Neural progenitor cell (in vitro differentiated cells): Measurements from ENCODE around the gene FAM107A. TPM values are rescaled to one million over a fixed set of nuclear protein-coding genes. Genes with fewer than 3 reads are reported as not detected.
"Not testable (repeated sequence)": the region's sequence is repeated elsewhere in the genome, so short reads cannot be mapped to it uniquely, and the experiment has no call there.

Experiments
- DNase-seq: peaks from one replicate; pipeline ENCODE4 v3.0.0-alpha.2; 2016; ENCODE audit warnings: low spot score
- H2AFZ ChIP-seq: fragments of 200-600 bp; sonication (generic); replicated peaks from 2 replicates; pipeline ENCODE4 v1.6.1; 2016; ENCODE audit warnings: antibody characterized with exemption
- H3F3A ChIP-seq: fragments of 200-600 bp; sonication (generic); 2 replicates; pipeline ENCODE4 v1.6.1; 2016; ENCODE audit warnings: antibody characterized with exemption, low read depth
- H3K27ac ChIP-seq: fragments of 200-600 bp; sonication (generic); 2 replicates; pipeline ENCODE4 v1.5.1; 2016; ENCODE audit warnings: mild to moderate bottlenecking
- H3K27me3 ChIP-seq: fragments of 200-600 bp; sonication (generic); 2 replicates; pipeline ENCODE4 v1.6.1; 2016; ENCODE audit warnings: mild to moderate bottlenecking, moderate library complexity
- H3K36me3 ChIP-seq: fragments of 200-600 bp; sonication (generic); 2 replicates; pipeline ENCODE4 v1.5.1; 2016
- H3K4me1 ChIP-seq: fragments of 200-600 bp; sonication (generic); 2 replicates; pipeline ENCODE4 v1.6.1; 2016; ENCODE audit warnings: mixed run types
- H3K4me2 ChIP-seq: fragments of 200-600 bp; sonication (generic); 2 replicates; pipeline ENCODE4 v1.6.1; 2016
- H3K4me3 ChIP-seq: fragments of 200-600 bp; sonication (generic); 2 replicates; pipeline ENCODE4 v1.5.1; 2016
- H3K79me2 ChIP-seq: fragments of 200-600 bp; sonication (generic); 2 replicates; pipeline ENCODE4 v1.6.1; 2016; ENCODE audit warnings: low read depth
- H3K9ac ChIP-seq: fragments of 200-600 bp; sonication (generic); 2 replicates; pipeline ENCODE4 v1.6.1; 2016
- H3K9me3 ChIP-seq: fragments of 200-600 bp; sonication (generic); 2 replicates; pipeline ENCODE4 v1.5.1; 2016; ENCODE audit warnings: low read depth
- H4K20me1 ChIP-seq: fragments of 200-600 bp; sonication (generic); 2 replicates; pipeline ENCODE4 v1.6.1; 2016; ENCODE audit warnings: low read depth
- H3K27ac Mint-ChIP-seq: 3 replicates; pipeline ENCODE4 v1.8.0; 2021; ENCODE audit warnings: mixed read lengths
- H3K27me3 Mint-ChIP-seq: 2 replicates; pipeline ENCODE4 v1.8.0; 2022; ENCODE audit warnings: low read depth, mild to moderate bottlenecking, inconsistent platforms, moderate library complexity, mixed read lengths; ENCODE audit not compliant: insufficient read depth
- H3K36me3 Mint-ChIP-seq: 3 replicates; pipeline ENCODE4 v1.8.0; 2021; ENCODE audit warnings: mixed read lengths
- H3K4me1 Mint-ChIP-seq: 3 replicates; pipeline ENCODE4 v1.8.0; 2021; ENCODE audit warnings: mixed read lengths
- H3K4me3 Mint-ChIP-seq: 3 replicates; pipeline ENCODE4 v1.8.0; 2021; ENCODE audit warnings: mild to moderate bottlenecking, moderate library complexity, mixed read lengths
- H3K9me3 Mint-ChIP-seq: 3 replicates; pipeline ENCODE4 v1.8.0; 2020; ENCODE audit warnings: mixed read lengths
- CTCF ChIP-seq: fragments of 200-600 bp; sonication (generic); IDR thresholded peaks from 2 replicates; pipeline ENCODE4 v1.5.1; 2017; ENCODE audit warnings: antibody characterized with exemption, mild to moderate bottlenecking
- EZH2 ChIP-seq: fragments of 200-600 bp; sonication (generic); IDR thresholded peaks from 2 replicates; pipeline ENCODE4 v1.6.1; 2017; ENCODE audit warnings: antibody characterized with exemption, mild to moderate bottlenecking, moderate library complexity
- EZH2phosphoT487 ChIP-seq: fragments of 200-600 bp; sonication (generic); IDR thresholded peaks from 2 replicates; pipeline ENCODE4 v1.6.1; 2017; ENCODE audit warnings: antibody characterized with exemption
- total RNA-seq: library from RNA; depleted of rRNA; stranded (reverse); fragments of >200 nt; gene quantifications from 2 replicates; pipeline ENCODE4 v1.2.3, GENCODE V29; 2015; ENCODE audit warnings: low replicate concordance

The FAM107A gene
- total RNA-seq, 1 donor from 2014 or later, result 0.11 TPM

- H3F3A ChIP-seq, result peaks cover 7% of the 10 kb centered on the region
- Mint-ChIP-seq H3K27me3 (peaks cover 2% of the 10 kb centered on the region), H3K4me3 (no peak overlapping the region), H3K27ac (no peak overlapping the region), H3K4me1 (peaks cover 48% of the 10 kb centered on the region), H3K9me3 (peaks cover 3% of the 10 kb centered on the region), H3K36me3 (peaks cover 2% of the 10 kb centered on the region)
- no peak overlapping the region for H3K27ac ChIP-seq
- no peaks in the 10 kb centered on the region for H3K27me3 ChIP-seq
- no peaks in the 10 kb centered on the region for H4K20me1 ChIP-seq
- TF ChIP-seq EZH2, result no peak
- no peak for TF ChIP-seq CTCF
- no peak for TF ChIP-seq EZH2phosphoT487
- DNase-seq, result no peak
- H3K4me1 ChIP-seq, result peaks cover 3% of the 10 kb centered on the region
- H3K9ac ChIP-seq, result no peak overlapping the region
- no peak overlapping the region for H3K4me2 ChIP-seq
- H2AFZ ChIP-seq, result no peak overlapping the region
- no peaks in the 10 kb centered on the region for H3K36me3 ChIP-seq
- no peaks in the 10 kb centered on the region for H3K79me2 ChIP-seq
- no peaks in the 10 kb centered on the region for H3K9me3 ChIP-seq
- H3K4me3 ChIP-seq, result no peak overlapping the region
Measured at GRCh38 chr3:58528629-58529028, 48.6 kb downstream of the FAM107A start.

GRCh38 chr3:58527440-58527839, 49.8 kb downstream of the FAM107A start:
- Histone ChIP-seq H3K4me1 (peaks cover 15% of the 10 kb centered on the region), H3F3A (peaks cover 19% of the 10 kb centered on the region)
- H3K27ac ChIP-seq, H3K9me3 ChIP-seq, H2AFZ ChIP-seq, H3K36me3 Mint-ChIP-seq, H3K27me3 ChIP-seq, H3K36me3 ChIP-seq, DNase-seq, H3K4me3 Mint-ChIP-seq, H3K79me2 ChIP-seq, H3K9me3 Mint-ChIP-seq, H3K4me2 ChIP-seq, H3K27me3 Mint-ChIP-seq, H4K20me1 ChIP-seq, H3K27ac Mint-ChIP-seq, H3K4me3 ChIP-seq, H3K9ac ChIP-seq: not testable (repeated sequence)
- peaks cover 51% of the 10 kb centered on the region for H3K4me1 Mint-ChIP-seq

GRCh38 chr3:58526515-58526957, 50.7 kb downstream of the FAM107A start:
- Mint-ChIP-seq H3K36me3 (peaks cover 2% of the 10 kb centered on the region), H3K27me3 (peaks cover 6% of the 10 kb centered on the region), H3K4me3 (no peak overlapping the region), H3K4me1 (peaks cover 60% of the 10 kb centered on the region), H3K27ac (no peak overlapping the region), H3K9me3 (peaks cover 3% of the 10 kb centered on the region)
- H3K27me3 ChIP-seq, result no peaks in the 10 kb centered on the region
- H3K4me3 ChIP-seq, result no peak overlapping the region
- H3K4me1 ChIP-seq, result peaks cover 24% of the 10 kb centered on the region
- no peak for DNase-seq
- H4K20me1 ChIP-seq, result peaks cover 11% of the 10 kb centered on the region
- H2AFZ ChIP-seq, result no peak overlapping the region
- H3F3A ChIP-seq, result peaks cover 28% of the 10 kb centered on the region
- H3K9me3 ChIP-seq, result no peaks in the 10 kb centered on the region
- no peak for TF ChIP-seq EZH2phosphoT487
- TF ChIP-seq EZH2, result no peak
- TF ChIP-seq CTCF, result no peak
- no peak overlapping the region for H3K4me2 ChIP-seq
- no peak overlapping the region for H3K27ac ChIP-seq
- no peak overlapping the region for H3K9ac ChIP-seq
- H3K79me2 ChIP-seq, result no peaks in the 10 kb centered on the region
- no peaks in the 10 kb centered on the region for H3K36me3 ChIP-seq

- H3K79me2 ChIP-seq, result no peaks in the 10 kb centered on the region
- H3K9me3 ChIP-seq, result no peaks in the 10 kb centered on the region
- H3K4me1 Mint-ChIP-seq, result peaks cover 71% of the 10 kb centered on the region
- H3K9me3 Mint-ChIP-seq, result peaks cover 3% of the 10 kb centered on the region
- H3K9ac ChIP-seq, result no peak overlapping the region
- H3K4me3 ChIP-seq, result no peak overlapping the region
- H3K36me3 ChIP-seq, result no peaks in the 10 kb centered on the region
- DNase-seq, result no peak
- H3K27ac Mint-ChIP-seq, result no peak overlapping the region
- H3K36me3 Mint-ChIP-seq, result peaks cover 2% of the 10 kb centered on the region
- H3K4me1 ChIP-seq, result peaks cover 45% of the 10 kb centered on the region
- no peak overlapping the region for H2AFZ ChIP-seq
- H3K27me3 ChIP-seq, result no peaks in the 10 kb centered on the region
- no peak overlapping the region for H3K4me3 Mint-ChIP-seq
- no peak overlapping the region for H3K27ac ChIP-seq
- peaks cover 11% of the 10 kb centered on the region for H3K27me3 Mint-ChIP-seq
- no peak overlapping the region for H3K4me2 ChIP-seq
- H3F3A ChIP-seq, result peaks cover 42% of the 10 kb centered on the region
- TF ChIP-seq EZH2phosphoT487, result no peak
- TF ChIP-seq CTCF, result no peak
- TF ChIP-seq EZH2, result no peak
- peaks cover 15% of the 10 kb centered on the region for H4K20me1 ChIP-seq
Measured at GRCh38 chr3:58524326-58524888, 52.8 kb downstream of the FAM107A start.
